KG1 (cell line): ENCODE results near the gene CCHCR1.
"Not testable (repeated sequence)": the region's sequence is repeated elsewhere in the genome, so short reads cannot be mapped to it uniquely, and the experiment has no call there.

Experiments used
- DNase-seq: peaks from one replicate; lab custom pipeline; 2025; lab: John Stamatoyannopoulos, UW

Gene CCHCR1, protein sequence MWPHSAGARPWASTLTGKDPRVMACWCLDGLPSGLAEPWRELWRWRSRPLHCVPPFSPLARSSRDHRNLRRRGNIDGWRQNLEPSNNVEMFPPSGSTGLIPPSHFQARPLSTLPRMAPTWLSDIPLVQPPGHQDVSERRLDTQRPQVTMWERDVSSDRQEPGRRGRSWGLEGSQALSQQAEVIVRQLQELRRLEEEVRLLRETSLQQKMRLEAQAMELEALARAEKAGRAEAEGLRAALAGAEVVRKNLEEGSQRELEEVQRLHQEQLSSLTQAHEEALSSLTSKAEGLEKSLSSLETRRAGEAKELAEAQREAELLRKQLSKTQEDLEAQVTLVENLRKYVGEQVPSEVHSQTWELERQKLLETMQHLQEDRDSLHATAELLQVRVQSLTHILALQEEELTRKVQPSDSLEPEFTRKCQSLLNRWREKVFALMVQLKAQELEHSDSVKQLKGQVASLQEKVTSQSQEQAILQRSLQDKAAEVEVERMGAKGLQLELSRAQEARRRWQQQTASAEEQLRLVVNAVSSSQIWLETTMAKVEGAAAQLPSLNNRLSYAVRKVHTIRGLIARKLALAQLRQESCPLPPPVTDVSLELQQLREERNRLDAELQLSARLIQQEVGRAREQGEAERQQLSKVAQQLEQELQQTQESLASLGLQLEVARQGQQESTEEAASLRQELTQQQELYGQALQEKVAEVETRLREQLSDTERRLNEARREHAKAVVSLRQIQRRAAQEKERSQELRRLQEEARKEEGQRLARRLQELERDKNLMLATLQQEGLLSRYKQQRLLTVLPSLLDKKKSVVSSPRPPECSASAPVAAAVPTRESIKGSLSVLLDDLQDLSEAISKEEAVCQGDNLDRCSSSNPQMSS

DNA sequence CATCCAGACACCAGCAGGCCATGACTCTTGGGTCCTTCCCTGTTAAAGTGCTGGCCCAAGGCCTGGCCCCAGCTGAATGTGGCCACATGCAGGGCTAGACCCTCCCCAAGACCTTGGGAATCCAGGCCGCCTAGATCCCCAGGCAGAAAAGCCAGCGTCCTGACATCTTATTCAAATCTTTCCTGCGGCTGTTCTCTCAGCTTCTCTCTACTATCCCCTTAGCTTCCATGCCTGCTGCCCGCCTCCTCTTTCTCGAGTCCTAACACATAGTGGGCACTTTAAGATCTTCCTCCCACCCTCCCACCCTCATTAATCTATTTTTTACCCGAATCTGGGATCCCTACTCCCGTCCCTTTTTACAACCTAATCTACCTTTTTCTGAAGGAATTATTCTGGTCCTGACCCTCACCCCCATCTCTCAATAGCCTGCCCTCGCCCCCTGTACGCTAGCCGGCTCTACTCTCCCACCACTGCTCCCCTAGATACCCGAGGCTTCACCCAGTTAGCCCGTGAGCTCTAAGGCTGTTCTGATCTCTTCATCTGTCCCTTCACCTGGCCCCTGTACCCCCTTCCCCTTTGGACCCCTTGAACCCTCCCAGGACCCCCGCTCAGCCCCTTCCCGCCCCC lies at the start of gene CCHCR1:
Gene CCHCR1 (minus strand): TSS at position 290 of the 627 bp plus-strand sequence. CDS start 202 bp downstream, at position 88.
- no peak for DNase-seq

DNA sequence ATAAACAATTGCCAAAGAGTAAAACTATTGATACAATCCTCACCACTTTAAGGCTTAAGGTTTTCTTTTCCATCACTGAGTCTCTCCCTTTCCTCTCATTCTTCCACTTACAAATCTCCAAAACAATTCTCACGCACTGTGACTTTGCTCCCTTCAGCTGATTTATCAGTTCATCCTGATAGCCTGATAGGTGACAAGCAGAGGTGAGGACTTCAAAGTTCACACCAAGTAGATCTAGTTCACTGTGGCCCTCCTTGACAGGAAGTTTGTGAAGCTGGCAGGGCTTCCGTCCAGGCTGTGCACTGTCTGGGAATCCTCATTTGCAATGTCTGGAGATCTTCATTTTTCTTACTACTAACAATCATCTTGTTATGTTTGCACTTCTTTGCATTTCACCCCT lies 48.0 kb upstream of the CCHCR1 start:
- DNase-seq, result no peak

DNA sequence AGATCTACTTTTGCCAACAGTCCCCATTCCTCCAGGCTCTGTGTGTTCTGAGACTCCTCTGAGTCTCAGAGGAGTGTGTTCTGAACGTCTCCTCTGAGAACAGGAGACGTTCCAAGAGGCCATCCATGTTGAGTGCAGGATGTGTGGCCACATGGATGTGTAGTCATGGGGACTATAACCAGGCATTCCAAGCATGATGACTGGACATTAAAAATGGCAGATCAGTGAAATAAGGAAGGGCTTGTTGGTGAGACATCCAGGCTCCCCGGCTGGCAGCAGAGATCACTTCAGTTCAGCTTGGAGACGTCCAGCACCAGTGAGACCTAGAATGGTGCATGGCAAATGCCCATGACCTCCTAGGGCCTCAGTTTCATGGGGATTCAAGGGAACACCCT lies 47.1 kb upstream of the CCHCR1 start:
- DNase-seq, result no peak

DNA sequence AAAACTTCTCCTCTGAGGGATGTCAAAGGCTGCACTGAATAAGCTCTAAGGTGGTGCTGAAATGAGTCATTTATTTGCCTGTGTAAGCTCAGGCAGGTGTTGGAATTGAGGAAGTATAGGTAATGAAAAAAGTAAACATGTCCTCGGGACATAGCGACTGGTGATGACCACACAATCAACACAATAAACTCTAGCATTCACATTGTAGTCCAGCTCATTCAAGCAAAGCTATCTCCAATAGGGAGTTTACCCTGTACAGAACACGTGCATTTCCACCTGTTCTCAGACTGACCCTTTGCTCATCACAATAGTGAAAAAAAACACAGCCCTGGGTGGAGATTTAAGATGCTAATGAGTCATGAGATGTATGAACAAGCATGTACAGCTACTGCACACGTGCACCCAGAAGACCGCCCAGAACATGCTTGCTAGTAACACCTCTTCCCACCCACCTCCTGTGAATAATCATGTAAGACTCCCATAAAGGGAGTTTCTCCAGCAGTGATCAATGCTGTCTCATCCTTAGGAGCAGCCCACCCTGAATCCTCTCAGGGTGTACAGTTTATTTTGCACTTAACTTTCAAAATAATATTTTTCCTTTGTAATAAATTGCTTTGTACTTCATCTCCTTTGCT lies 45.9 kb upstream of the CCHCR1 start:
- DNase-seq, result peak; percentile 56

DNA sequence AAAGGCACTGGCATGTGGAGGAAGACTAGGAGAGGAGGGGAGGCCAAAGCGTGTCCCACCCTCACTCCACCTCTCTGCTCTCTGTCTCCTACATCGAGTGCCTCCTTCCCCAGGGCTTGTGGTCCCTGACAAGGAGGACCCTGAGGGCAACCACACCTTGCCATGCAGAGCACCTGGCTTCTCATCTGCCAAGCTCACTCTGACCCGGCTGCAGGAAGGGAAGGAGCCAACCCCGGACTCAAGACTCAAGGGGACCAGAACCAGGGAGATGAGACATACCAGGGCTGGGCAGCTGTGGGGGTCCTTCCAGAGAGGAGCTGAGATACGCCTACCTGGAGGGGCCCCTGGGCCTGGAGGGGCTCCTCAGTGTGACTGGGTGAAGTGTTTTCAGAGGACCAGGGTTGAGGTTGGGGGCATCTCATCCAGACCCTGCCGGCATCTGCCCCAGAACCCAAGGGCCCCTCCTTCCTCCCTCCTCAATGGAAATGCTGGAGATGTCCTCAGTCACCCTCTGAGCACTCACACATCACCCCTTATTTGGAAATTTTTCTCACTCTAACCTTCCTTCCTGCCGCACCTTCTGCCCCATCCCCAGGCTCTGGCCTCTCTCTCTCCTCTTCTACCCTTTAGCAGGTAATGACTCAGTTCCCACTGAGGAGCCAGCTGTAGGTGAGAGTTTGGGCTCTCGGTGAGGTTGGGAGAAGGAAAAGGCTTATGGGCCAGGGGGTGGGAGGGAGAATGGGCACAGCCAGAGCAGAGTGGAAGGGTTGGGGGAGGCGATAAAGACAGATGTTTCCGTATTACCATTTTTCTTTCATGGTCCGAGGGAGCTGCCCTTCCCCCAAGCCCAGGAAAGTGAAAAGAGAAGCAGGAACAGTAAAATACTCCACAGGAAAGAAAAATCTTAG lies 44.9 kb upstream of the CCHCR1 start:
- no peak for DNase-seq

DNA sequence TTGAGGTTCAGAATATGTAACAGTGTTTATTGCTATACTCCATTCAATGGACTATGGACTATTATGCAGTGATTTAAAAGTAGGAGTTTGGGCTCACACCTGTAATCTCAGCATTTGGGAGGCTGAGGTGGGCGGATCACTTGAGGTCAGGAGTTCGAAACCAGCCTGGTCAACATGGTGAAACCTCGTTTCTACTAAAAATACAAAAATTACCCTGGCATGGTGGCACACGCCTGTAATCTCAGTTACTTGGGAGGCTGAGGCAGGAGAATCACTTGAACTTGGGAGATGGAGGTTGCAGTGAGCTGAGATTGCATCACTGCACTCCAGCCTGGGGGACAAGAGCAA lies 41.5 kb upstream of the CCHCR1 start:
- DNase-seq, result not testable (repeated sequence)

DNA sequence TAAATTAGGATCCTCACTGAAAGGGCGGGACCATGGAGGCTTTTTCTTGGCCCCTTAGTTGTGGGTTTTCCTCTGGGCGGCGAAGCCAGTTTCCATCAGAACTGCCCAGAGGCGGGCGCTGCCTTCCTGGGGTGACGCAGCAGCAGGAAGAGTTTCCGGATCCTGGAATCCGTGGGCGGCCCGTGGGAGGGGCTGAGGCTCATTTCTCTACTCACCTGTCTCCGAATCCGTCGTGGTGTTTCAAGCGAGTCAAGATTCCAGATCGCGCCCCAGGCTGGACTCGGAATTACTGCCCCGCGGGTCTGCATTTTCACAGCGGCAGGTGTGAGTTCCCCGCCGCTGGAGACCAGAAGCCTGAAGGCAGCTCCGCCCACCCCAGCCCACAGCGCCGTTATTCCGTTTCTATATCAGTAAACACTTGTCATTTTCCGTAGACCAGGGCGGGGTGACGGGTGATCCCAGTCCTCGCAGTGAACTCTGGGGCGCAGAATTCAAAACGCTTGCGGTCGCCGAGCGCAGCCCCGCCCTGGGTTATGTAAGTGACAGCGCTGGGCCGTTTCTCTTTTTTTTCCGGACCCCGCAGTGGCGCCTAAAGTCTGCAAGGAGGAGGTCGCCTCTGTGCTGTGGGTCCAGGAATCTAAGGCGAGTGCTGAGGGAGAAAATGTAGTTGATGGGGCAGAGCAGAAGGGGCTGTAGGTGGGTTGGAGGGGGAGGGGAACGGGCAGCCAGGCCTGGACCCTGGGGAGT lies 40.1 kb upstream of the CCHCR1 start:
- DNase-seq, result peak; percentile 77

DNA sequence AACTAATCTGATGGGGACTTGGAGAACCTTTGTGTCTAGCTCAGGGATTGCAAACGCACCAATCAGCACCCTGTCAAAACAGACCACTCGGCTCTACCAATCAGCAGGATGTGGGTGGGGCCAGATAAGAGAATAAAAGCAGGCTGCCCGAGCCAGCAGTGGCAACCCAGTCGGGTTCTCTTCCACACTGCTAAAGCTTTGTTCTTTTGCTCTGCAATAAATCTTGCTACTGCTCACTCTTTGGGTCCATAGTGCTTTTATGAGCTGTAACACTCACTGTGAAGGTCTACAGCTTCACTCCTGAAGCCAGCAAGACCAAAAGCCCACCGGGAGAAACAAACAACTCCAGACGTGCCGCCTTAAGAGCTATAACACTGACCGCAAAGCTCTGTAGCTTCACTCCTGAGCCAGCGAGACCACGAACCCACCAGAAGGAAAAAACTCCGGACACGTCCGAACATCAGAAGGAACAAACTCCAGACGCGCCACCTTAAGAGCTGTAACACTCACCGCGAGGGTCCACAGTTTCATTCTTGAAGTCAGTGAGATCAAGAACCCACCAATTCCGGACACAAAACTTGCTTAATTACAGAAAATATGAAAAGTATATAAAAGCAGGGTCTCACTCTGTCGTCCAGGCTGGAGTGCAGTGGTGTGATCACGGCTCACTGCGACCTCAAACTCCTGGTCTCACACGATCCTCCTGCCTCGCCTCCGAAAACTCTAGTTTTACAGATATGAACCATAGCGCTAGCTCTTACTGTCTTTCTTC lies 38.8 kb upstream of the CCHCR1 start:
- DNase-seq, result not testable (repeated sequence)

DNA sequence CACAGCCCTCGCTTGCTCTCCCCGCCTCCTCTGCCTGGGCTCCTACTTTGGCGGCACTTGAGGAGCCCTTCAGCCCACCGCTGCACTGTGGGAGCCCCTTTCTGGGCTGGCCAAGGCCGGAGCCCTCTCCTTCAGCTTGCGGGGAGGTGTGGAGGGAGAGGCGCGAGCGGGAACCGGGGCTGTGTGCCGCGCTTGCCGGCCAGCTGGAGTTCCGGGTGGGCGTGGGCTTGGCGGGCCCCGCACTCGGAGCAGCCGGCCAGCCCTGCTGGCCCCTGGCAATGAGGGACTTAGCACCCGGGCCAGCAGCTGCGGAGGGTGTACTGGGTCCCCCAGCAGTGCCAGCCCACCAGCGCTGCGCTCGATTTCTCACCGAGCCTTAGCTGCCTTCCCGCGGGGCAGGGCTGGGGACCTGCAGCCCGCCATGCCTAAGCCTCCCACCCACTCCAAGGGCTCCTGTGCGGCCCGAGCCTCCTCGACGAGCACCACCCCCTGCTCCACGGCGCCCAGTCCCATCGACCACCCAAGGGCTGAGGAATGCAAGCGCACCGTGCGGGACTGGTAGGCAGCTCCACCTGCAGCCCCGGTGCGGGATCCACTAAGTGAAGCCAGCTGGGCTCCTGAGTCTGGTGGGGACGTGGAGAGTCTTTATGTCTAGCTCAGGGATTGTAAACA lies 37.8 kb upstream of the CCHCR1 start:
- not testable (repeated sequence) for DNase-seq

DNA sequence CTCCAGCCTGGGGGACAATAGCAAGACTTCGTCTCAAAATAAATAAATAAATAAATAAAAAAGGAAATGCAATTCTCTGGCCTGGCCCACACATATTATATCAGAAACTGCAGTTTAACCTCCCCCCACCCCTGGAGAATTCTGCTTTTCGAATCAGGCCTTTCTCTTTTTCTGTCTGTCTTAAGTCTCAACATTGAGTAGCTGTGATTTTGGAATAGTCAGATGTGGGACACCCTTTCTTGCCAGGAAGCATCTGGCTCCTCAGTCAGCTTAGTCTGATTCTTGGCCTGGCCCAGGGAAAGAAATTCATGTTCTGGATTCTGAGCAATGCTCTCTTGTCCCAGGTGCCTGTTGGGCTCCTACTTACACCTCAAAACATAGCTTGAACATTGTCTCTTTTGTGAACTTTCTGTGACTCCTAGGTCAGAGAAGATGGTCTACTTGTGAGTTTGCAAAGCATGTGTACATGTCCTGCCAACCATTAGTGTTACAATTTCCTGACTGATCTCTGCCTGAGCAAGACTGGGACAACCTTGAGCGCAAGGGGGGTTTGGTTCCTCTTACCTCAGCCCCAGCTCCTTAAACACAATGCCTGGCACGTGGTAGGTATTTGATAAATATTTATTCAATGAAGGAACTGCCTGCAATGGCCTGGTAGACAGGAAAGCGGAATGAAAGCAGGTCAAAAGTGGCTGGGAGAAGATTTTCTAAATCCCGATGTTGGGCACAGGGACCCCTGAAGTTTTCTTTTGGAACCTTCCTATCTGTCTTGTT lies 36.6 kb upstream of the CCHCR1 start:
- no peak for DNase-seq

DNA sequence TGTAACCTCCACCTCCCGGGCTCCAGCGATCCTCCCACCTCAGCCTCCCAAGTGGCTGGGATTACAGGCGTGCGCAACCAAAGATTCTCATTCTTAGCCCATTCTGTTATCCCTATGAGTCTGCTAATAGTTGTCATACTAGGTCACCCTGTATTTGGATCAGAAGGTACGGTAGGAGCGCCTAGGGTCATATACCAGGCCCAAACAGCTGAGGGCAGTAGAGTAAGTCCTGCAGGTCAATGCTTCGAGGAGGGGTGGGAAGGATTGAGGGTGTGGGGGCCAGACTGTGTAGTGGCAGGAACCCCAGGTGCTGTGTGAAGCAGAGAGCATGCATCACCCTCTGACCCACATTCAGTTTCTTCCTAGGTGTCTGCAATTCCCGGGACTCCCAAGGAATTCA lies 35.6 kb upstream of the CCHCR1 start:
- no peak for DNase-seq

DNA sequence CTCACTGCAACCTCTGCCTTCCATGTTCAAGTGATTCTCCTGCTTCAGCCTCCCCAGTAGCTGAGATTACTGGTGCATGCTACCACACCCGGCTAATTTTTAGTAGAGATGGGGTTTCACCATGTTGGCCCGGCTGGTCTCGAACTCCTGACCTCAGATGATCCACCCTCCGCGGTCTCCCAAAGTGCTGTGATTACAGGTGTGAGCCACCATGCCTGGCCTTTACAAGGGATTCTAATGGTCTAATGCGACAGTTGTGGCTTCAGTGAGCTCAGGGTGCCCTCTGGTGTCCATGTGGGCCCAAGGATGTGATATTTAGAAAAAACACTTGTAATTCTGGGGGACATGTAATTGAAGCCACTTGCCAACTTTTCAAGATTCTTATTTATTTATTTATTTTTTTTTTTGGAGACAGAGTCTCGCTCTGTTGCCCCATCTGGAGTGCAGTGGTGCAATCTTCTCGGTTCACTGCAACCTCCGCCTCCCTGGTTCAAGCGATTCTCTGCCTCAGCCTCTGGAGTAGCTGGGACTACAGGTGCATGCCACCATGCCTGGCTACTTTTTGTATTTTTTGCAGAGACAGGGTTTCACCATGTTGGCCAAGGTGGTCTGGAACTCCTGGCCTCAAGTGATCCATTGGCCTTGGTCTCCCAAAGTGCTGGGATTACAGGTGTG lies 35.0 kb upstream of the CCHCR1 start:
- peak; percentile 4 for DNase-seq

DNA sequence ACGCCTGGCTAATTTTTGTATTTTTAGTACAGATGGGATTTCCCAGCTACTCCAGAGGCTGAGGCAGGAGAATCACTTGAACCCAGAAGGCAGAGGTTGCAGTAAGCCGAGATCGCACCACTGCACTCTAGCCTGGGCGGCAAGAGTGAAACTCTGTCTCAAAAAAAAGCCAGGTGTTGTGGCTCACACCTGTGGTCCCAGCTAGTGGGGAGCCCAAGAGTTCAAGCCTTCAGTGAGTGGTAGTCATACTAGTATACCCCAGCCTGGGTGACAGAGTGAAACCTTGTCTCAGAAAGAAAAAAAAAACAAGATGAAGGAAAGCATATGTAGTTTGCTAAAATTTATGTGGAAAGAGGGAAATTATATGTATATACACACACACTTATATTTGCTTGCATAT lies 32.9 kb upstream of the CCHCR1 start:
- DNase-seq, result no peak

DNA sequence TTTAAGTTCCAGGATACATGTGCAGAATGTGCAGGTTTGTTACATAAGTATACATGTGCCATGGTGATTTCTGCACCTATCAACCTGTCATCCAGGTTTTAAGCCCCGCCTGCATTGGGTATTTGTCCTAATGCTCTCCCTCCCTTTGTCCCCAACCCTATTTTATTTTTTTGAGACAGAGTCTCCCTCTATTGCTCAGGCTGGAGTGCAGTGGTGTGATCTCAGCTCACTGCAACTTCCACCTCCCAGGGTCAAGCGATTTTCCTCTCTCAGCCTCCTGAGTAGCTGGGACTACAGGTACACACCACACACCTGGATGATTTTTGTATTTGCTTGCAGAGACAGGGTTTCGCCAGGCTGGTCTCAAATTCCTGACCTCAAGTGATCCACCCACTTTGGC lies 31.6 kb upstream of the CCHCR1 start:
- DNase-seq, result not testable (repeated sequence)

DNA sequence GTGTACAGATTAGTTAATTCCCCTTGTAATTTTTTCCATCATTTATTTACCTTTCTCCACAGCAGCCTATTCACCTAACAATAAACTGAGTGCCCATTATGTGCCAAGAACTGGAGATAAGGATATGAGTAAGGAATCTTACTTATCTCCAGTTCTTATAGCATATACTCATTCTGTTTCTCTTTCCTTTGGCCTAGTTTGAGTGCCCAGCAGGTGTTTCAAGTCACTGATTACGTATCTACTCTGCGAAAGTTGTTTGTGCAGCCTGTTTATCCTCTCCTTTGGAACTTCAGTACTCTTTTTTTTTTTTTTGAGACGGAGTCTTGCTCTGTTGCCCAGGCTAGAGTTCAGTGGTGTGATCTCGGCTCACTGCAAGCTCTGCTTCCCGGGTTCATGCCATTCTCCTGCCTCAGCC lies 30.2 kb upstream of the CCHCR1 start:
- no peak for DNase-seq

DNA sequence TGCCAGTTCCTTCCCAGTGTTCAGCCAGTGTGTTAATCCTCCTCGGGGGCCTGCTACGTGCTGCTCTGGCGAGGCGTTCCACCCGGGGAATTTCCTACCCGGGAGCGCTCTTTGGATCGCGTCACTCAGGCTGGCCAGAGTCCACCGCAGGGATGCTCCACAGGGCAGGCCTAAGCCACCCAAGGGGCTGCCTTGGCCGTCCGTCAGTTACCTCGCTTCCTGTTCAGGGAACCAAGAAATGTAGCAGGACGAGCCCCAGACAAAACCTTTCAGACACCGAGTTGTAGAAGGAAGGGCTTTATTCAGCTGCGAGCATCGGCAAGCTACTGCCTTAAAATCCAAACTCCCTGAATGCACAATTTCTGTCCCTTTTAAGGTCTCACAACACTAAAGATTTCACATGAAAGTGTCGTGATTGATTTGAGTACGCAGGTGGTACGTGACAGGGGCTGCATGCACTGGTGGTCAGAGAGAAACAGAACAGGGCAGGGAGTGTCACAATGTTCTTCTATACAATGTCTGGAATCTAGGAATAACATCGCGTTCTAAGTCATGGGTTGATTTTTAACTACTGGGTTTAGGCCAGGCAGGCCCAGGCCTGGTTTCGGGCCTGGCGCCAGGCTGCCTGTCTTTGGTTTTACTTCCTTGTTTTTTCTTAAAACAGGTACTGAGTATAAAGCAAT lies 28.6 kb upstream of the CCHCR1 start:
- DNase-seq, result no peak

DNA sequence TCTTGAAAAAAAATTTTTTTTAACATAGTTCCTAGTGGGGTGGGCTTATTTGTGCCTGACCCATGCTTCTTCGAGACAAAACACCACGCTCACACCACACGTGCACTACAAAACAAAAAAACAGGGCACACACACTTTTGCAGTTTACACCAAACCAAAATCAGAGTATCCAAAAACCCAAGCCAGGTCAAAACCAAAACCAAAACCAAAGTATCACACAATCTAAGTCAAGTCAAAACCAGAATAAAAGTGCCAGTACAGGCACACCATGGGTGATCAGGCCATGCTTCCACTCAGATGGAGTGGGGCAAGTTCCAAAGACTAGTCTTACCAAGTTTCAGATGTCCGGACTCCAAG lies 28.1 kb upstream of the CCHCR1 start:
- DNase-seq, result not testable (repeated sequence)
